Measurements from ENCODE around the gene TRMT13. TPM values are rescaled to one million over a fixed set of nuclear protein-coding genes. Genes with fewer than 3 reads are reported as not detected.

Gene TRMT13
- total RNA-seq, 2 donors from 2014 or later: 33.7 to 33.9 TPM

GRCh38 chr1:100100202-100100601 is 32.8 kb upstream of the TRMT13 start:
- 55 to 56% methylated on average over 1 of the region's 1 CpG for WGBS, 2 donors
- TF ChIP-seq CTCF (IDR thresholded peaks at IDR 0.05) (no peak), POLR2A (IDR thresholded peaks at IDR 0.05) (no peak)
- no peaks in the 10 kb centered on the region for H3K36me3 ChIP-seq (replicated peaks in 1 of 2; ENCODE audit: insufficient read depth in 1 of 2, low read depth in 2 of 2)
- intact Hi-C loops (cut with DNase I): no loop called here
- no peaks in the 10 kb centered on the region for H3K4me1 ChIP-seq
- no peak overlapping the region for H3K27ac ChIP-seq
- no peak for DNase-seq
- no peak for ATAC-seq
- no peaks in the 10 kb centered on the region for H3K9me3 ChIP-seq
- H3K4me3 ChIP-seq: no peak overlapping the region
- no peaks in the 10 kb centered on the region for H3K27me3 ChIP-seq

GRCh38 chr1:100101564-100101963 is 31.4 kb upstream of the TRMT13 start:
- TF ChIP-seq POLR2A (IDR thresholded peaks at IDR 0.05) (no peak), CTCF (IDR thresholded peaks at IDR 0.05) (no peak)
- ATAC-seq: no peak
- Histone ChIP-seq H3K27me3 (no peaks in the 10 kb centered on the region), H3K4me3 (no peak overlapping the region), H3K9me3 (no peaks in the 10 kb centered on the region), H3K4me1 (no peaks in the 10 kb centered on the region), H3K36me3 (replicated peaks in 1 of 2; ENCODE audit: insufficient read depth in 1 of 2, low read depth in 2 of 2) (no peaks in the 10 kb centered on the region), H3K27ac (no peak overlapping the region)
- intact Hi-C loops (cut with DNase I): no loop called here
- DNase-seq: no peak
- WGBS, 2 donors: 76 to 88% methylated on average over 2 of the region's 2 CpGs

GRCh38 chr1:100107696-100108095 is 25.3 kb upstream of the TRMT13 start:
- Histone ChIP-seq H3K4me3 (no peak overlapping the region), H3K27ac (no peak overlapping the region), H3K36me3 (replicated peaks in 1 of 2; ENCODE audit: insufficient read depth in 1 of 2, low read depth in 2 of 2) (no peaks in the 10 kb centered on the region), H3K4me1 (no peaks in the 10 kb centered on the region), H3K9me3 (no peaks in the 10 kb centered on the region), H3K27me3 (no peaks in the 10 kb centered on the region)
- intact Hi-C loops (cut with DNase I): no loop called here
- 60 to 78% methylated on average over 4 of the region's 4 CpGs for WGBS, 2 donors
- ATAC-seq (no peak), DNase-seq (no peak)
- TF ChIP-seq CTCF (IDR thresholded peaks at IDR 0.05) (no peak), POLR2A (IDR thresholded peaks at IDR 0.05) (no peak)

- no peak overlapping the region for H3K4me3 ChIP-seq
- no peaks in the 10 kb centered on the region for H3K36me3 ChIP-seq (replicated peaks in 1 of 2; ENCODE audit: insufficient read depth in 1 of 2, low read depth in 2 of 2)
- H3K27me3 ChIP-seq: no peaks in the 10 kb centered on the region
- DNase-seq: no peak
- TF ChIP-seq CTCF (IDR thresholded peaks at IDR 0.05) (no peak), POLR2A (IDR thresholded peaks at IDR 0.05) (no peak)
- no peak for ATAC-seq
- H3K27ac ChIP-seq: no peak overlapping the region
- intact Hi-C loops (cut with DNase I): no loop called here
- H3K4me1 ChIP-seq: no peaks in the 10 kb centered on the region
- H3K9me3 ChIP-seq: no peaks in the 10 kb centered on the region
Observed at GRCh38 chr1:100109554-100110066, 23.4 kb upstream of the TRMT13 start.

GRCh38 chr1:100115524-100115923 is 17.4 kb upstream of the TRMT13 start:
- Histone ChIP-seq H3K27ac (no peak overlapping the region), H3K4me1 (no peaks in the 10 kb centered on the region), H3K9me3 (no peaks in the 10 kb centered on the region), H3K36me3 (replicated peaks in 1 of 2; ENCODE audit: insufficient read depth in 1 of 2, low read depth in 2 of 2) (peaks cover 0 to 2% of the 10 kb centered on the region in 2 donors), H3K4me3 (no peak overlapping the region), H3K27me3 (no peaks in the 10 kb centered on the region)
- ATAC-seq (no peak), DNase-seq (no peak)
- TF ChIP-seq CTCF (IDR thresholded peaks at IDR 0.05) (no peak), POLR2A (IDR thresholded peaks at IDR 0.05) (no peak)
- intact Hi-C loops (cut with DNase I): no loop called here
- 92 to 99% methylated on average over 4 of the region's 4 CpGs for WGBS, 2 donors

All from body of pancreas (tissue), 4 donors.